SK-MEL-5 (cell line): ENCODE measurements around the gene WDFY4. TPM values are rescaled to one million over a fixed set of nuclear protein-coding genes. Genes with fewer than 3 reads are reported as not detected.

Experiments
- DNase-seq: peaks from one replicate; pipeline ENCODE4 v3.0.0-alpha.2; 2016; ENCODE audit warnings: low read depth, low spot score
- in situ Hi-C: cut with HindIII; loops from 2 replicates; pipeline ENCODE4 v1.10.0; 2016; ENCODE audit warnings: low sequenced_read_pairs, high pct_unique_total_duplicates, low pct_unique_long_range_greater_than_20kb
- total RNA-seq: library from RNA; depleted of rRNA; stranded (reverse); fragments of >200 nt; shearing (Covaris generic); gene quantifications from 2 replicates; pipeline ENCODE4 v1.2.3, GENCODE V29; 2014

Gene WDFY4
- total RNA-seq, 1 experiment from 2014 or later = not detected

- DNase-seq = no peak
- in situ Hi-C loops = no loop called here
Observed at GRCh38 chr10:48758411-48758810, 73.7 kb downstream of the WDFY4 start.

DNA sequence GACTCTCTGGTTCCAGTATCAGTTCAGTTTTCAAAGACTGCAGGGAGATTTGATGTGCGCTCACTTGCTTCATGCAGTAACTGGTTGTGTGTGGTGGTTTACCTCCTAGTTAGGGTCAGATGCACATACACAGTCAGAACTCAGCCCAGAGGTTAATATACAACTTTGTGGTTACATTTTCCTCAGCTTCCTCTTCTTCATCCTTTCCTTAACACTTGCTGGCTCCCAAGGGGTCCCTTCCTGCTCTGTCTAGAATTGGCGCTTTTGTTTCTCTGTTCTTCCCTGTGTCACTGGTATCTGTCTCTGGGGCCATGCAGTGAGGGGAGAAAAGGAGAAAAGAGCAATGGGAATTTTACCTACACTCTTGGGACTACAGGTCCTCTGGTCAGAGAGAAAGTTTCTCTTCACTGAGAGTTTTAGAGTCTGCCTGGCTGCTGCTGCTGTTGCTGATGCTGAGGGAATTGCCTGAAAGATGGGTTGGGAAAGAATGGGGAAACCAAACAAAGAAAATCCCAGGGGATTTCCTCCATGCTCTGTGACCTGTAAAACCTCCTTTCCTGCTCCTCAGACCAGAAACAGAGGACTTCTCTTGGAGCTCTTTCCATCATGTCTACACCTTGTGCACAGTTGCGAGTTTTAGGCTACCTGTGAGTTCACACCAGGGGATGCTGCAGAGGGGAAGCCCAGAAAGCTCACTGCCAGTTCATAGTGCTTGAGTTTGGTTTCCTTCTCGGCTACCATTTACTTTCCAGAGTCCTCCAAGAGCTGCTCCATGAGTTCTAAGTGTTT is 74.6 kb downstream of the WDFY4 start:
- in situ Hi-C loops = no loop called here
- DNase-seq = no peak

DNA sequence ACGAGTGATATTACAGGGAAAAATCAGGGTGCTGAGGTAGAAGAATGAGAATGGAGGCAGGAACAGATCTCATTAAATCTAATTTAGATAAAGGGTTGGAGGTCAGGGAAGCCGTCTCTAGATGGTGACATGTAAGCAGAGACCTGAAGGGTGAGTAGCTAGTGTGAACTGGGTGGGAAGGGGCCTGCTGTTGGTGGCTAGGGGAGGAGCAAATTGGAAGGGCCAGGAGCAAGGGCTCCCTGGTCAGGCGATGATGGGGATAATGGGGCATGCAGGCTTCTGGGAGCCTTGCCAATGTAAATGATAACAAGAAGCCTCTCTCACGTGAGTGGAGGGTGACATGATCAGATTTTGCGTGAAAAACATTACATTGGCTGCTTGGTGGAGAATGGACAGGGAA is 76.3 kb downstream of the WDFY4 start:
- no peak for DNase-seq
- in situ Hi-C loops = no loop called here

DNA sequence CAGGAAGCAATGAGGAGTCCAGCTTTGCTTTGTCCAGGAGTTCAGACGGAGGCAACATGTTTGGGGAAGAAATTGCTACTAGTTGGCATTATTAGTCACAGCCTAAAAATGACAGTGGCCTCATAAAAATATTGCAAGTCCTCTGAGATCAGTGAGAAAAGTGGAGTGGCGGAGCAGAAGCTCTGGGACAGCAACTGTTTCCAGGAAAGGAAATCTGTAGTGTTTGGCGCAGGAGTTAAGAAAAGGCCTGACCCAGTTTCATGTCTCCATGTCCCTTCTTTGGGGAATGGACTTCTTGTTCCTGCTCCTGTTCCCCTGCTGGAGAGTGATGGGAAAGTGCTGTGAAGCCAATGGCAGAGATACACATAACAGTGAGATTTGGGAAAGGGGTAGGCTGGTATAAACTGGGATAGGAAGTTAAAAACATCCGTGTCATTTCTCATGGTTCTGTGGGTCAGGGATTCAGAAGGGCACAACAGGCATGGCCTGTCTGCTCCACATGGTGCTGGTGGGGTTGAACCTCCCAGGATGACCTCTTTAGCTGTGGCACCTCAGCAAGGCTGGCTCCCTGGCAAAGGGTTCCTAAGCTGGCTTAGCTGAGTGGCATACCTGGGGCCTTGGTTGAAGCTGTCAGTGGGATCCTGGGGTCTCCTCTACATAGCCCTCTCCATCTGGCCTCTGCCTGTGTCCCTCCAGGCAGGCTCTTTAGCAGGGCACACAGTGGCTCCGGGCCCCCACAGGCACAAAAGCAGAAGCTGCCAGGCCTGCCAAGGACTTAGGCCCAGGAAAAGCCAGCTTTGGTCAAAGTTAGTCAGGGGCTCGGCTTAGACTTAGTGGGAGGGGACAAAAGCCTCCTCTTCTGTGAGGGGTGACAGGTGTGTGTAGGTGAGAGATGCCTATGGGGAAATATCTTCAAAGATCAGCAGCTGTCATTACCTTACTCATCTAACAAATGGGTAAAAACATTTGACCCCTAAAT is 77.7 kb downstream of the WDFY4 start:
- DNase-seq = no peak
- in situ Hi-C loops = no loop called here

DNA sequence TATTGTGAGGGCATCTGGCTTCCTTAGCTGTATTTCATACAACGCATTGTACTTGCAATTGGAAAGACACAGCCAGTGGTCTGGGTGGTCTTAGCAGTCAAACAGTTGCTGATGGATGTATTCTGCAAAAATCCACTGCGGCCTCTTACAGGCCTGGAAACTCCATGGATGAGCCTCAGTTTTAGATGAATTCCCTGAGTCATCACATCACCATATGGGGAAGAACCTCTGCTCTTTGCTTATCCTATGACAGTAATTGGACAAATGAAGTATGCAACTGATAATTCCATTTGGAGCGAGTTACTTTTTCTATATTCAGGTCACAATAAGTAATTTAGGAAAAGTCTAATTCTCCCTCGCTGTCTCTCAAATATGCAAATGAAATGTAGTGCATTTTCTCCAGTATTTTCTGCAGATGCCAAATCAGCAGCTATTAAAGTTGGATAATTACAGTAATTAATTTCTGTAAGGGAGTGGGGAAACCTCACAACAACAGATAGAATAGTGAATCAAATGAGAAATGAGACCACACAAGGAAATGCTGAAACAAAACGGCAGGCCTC is 78.8 kb downstream of the WDFY4 start:
- DNase-seq = no peak
- in situ Hi-C loops = no loop called here

DNA sequence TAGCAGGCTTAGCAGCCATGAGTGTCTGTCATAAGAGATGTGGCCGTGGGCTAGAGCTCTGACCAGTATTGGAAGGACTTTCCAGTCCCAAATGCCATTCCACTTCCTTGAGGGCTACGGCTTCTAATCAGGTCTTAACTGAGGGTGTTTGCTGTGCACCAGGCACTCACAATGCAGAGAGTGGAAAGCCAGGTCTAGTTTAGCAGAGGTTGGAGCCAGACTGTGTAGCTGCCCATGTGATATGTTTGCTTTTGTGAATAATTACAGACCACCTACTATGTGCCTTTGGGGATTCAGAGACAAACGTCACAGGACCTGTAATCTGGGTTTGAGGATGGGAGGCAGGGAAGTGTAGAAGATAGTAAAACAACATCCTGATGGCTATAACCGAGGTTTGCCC is 79.8 kb downstream of the WDFY4 start:
- DNase-seq = no peak
- in situ Hi-C loops = no loop called here

DNA sequence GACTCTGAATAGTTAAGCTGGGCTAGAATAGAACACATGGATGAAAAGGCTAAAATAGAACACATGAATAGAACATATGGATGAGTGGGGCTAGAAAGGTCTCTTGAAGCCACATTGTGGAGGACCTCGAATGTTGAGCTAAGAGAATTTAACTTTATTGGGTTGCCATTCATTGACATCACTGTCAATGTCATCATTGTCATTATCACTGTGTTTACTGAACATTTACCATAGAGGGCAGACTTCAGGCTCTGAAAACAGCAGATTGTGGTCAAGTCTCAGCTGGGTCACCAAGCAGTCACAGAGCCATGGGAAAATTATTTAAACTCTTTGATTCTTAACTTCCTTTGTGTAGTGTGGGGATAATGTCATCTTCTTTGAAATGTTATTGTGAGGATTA is 80.4 kb downstream of the WDFY4 start:
- no peak for DNase-seq
- in situ Hi-C loops = no loop called here

DNA sequence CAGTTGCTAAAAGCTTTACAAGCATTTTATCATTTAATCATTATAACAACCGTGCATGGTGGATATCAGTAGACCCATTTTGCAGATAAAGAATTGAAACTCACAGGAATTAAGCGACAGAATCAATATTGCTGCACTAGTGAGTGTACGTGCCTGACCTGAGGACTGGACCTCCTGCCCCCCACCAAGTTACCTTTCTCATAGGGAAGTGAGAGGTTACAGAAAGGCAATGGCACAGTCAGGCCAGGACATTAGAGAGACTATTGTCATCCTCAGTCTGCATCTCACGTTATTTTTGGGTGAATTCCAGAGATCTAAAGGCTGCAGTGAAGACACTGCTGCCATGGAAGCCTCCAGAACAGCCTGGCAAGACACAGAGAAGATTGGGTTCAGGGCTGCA is 80.9 kb downstream of the WDFY4 start:
- no peak for DNase-seq
- in situ Hi-C loops = no loop called here

DNA sequence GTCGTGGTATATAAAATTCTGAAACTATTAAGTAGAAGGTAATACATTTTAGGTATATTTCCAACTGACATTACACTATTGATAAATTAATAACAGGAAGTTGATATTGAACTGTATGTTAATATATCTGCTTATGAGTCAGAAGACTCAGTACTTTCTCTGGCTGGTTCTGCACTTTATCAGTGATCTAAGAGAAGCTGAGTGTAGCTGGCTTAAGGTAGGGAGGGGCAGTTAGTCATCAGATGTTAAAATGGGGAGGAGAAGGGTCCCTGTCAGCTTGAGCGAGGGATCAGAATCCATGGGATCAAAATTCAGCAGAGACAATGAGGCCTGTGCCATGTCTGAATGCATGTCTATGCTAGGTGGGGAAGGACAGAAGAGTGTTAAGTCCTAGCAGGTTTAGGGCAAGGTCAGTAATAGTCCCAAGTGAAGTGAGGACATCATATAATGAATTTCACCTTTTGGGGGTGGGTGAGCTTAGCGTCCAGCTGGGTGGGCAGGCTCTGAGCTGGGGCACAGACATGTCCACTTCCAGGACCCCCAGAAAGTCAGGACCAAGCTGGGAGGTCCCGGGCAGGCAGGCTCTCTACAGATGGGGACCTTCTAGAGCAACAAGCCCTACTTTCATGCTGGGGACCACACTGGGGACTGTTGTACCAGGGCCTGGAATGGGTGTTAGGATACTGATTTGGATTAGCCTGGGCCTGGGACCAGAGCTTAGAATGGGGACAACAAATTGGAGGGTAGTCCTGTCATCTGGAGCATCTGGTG is 82.9 kb downstream of the WDFY4 start:
- no peak for DNase-seq
- in situ Hi-C loops = no loop called here

GRCh38 chr10:48768144-48768766 is 83.6 kb downstream of the WDFY4 start:
- in situ Hi-C loops = no loop called here
- no peak for DNase-seq

DNA sequence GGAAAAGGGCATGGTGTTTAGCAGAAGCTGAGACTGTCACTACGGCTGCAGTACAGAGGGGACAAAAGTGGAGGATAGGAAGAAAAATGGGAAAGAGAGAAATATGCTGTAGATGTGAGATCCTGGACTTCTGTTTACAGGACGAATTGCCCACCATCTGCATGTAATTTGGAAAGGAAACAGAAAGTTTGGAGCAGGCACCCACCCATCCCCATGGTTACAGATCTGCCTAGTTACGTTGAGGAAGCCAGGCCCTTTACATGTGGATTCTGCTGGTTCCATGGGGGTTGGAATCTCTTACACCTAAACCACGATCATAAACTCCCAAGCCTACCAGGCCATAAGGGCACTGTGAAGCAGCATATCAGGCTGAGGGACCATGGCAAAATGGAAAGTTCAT is 84.3 kb downstream of the WDFY4 start:
- DNase-seq = no peak
- in situ Hi-C loops = no loop called here

DNA sequence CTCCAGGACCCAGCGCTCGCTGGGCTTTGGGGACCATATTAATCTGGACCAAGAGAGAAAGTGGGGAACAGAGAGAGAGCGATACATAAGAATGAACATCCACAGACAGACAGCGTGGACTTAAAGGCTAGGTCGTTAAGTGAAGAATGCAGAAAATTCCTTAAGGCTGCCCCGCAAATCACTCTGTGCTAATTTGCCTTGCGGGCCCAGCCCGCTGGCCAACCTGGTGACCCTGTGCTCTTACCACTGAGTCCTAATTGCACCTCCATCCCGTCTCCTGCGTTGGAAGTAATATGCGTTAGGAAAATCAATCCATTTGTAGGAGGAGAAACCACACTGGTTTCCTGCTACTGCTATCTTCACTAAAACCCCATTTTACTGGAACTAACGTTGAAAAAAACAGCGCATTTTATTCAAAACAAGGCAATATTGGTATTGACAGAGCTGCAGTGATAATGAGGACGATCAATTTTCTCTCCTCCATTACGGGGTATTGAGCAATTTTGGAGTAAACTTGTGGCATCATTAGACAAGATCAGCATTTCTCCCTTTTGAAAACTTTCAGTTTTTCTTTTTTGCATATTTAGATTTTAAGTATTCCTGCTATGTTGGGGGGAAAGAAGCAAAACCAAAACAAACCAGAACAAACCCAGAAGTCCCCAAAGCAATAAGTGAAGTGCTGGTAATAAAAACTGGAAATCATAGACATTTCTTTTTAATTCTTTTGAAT is 85.2 kb downstream of the WDFY4 start:
- in situ Hi-C loops = no loop called here
- DNase-seq = no peak

DNA sequence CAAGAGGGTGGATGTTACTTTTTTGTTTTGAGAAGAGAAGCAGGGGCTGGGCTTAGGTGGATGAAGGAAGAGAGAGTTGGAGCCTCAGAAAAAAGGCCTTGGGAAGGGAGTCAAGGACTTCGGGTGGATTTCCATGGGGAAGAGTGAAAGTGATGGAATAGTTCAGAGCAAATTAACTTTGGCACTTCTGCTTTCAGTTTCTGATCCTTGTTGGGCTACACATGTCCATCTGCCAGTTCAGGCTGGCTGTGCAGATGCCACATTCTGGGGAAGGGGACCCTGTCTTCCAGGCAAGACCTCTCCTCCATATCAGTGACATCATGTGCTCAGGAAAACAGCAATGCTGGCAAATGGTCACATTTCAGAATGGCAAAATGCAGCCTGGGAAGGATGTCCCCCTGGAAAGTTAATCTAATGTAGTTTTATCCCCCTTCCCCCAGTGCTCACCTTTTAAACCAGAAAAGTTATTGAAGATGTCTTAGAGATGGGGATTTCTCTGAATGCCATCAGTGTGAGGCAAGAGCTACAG is 86.0 kb downstream of the WDFY4 start:
- in situ Hi-C loops = no loop called here
- no peak for DNase-seq

GRCh38 chr10:48771234-48771633 is 86.6 kb downstream of the WDFY4 start:
- in situ Hi-C loops = no loop called here
- no peak for DNase-seq

GRCh38 chr10:48772059-48772458 is 87.4 kb downstream of the WDFY4 start:
- DNase-seq = no peak
- in situ Hi-C loops = no loop called here

- in situ Hi-C loops = no loop called here
- no peak for DNase-seq
Observed at GRCh38 chr10:48773580-48773979, 88.9 kb downstream of the WDFY4 start.
